ENCODE measurements around the gene GPR42. TPM values are rescaled to one million over a fixed set of nuclear protein-coding genes. Genes with fewer than 3 reads are reported as not detected.

Gene GPR42
- total and polyA plus RNA-seq, 2 of the 4 experiments (the other 2 are of a cell fraction) = not detected

DNA sequence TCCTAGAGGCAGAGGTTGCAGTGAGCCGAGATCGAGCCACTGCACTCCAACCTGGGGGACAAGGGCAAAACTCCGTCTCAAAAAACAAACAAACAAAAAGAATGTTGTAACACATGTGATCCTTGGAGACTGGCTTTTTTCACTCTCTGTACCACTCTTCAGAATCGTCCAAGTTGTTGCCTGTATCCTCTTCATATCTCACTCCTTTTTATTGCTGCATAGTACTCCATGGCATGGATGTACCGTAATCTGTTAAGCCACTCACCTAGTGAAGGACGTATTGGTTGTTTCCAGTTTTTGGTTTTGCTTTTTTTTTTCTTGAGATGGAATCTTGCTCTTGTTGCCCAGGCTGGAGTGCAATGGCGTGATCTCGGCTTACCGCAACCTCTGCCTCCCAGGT lies 48.9 kb upstream of the GPR42 start:
- Histone ChIP-seq H3K4me2 (ENCODE audit: low read depth, low read length) (no peak overlapping the region), H2AK5ac (ENCODE audit: low read depth, low read length) (no peak overlapping the region), H2BK20ac (ENCODE audit: low read depth, low read length) (no peak overlapping the region), H2AFZ (replicated peaks; ENCODE audit: low read length, poor library complexity) (no peak overlapping the region), H3K79me1 (ENCODE audit: low read depth in 1 of 2, low read length in 2 of 2) (no peaks in the 10 kb centered on the region), H3K9me1 (ENCODE audit: insufficient read depth, low read length) (0 out of 2 replicates have a peak, but pooled peaks cover 5% of the 10 kb centered on the region), H3K4me3 (ENCODE audit: insufficient read depth, low read depth, low read length) (no peak overlapping the region), H4K8ac (ENCODE audit: low read depth in 2 of 2, low read length in 2 of 2) (no peak overlapping the region), H4K91ac (ENCODE audit: insufficient read depth, low read depth, low read length) (no peak overlapping the region), H3K18ac (ENCODE audit: low read depth, low read length) (no peak overlapping the region), H3K56ac (ENCODE audit: extremely low read depth, insufficient read depth, low read length) (no peak overlapping the region), H3K27me3 (ENCODE audit: control insufficient read depth, insufficient read depth, low read length) (peaks cover 3% of the 10 kb centered on the region), H2BK5ac (ENCODE audit: low read depth, low read length, poor library complexity, severe bottlenecking) (no peak overlapping the region), H3K9ac (ENCODE audit: low read depth, low read length) (no peak overlapping the region), H3K27ac (ENCODE audit: insufficient read depth, low read length) (no peak overlapping the region), H3K4me1 (ENCODE audit: control insufficient read depth, insufficient read depth, low read length) (peaks cover 5% of the 10 kb centered on the region), H2AK9ac (replicated peaks; ENCODE audit: low read depth, low read length, poor library complexity) (no peak overlapping the region), H4K5ac (ENCODE audit: low read depth, low read length) (no peak overlapping the region), H3K36me3 (ENCODE audit: control insufficient read depth, insufficient read depth, low read length) (no peaks in the 10 kb centered on the region), H3K23ac (ENCODE audit: low read depth, low read length) (no peak overlapping the region), H3K14ac (replicated peaks; ENCODE audit: low read depth, low read length) (no peak overlapping the region), H2BK120ac (ENCODE audit: low read depth, low read length) (no peak overlapping the region), H2BK15ac (ENCODE audit: low read depth, low read length) (no peak overlapping the region), H3K4ac (ENCODE audit: low read depth, low read length) (no peak overlapping the region), H4K20me1 (ENCODE audit: insufficient read depth, low read length) (no peaks in the 10 kb centered on the region), H3K9me3 (ENCODE audit: control insufficient read depth, insufficient read depth, low read length) (peaks cover 4% of the 10 kb centered on the region)
- ATAC-seq (ENCODE audit: low read depth) (no peak), DNase-seq (no peak)
- BruUV-seq (replicated peaks) = no TSS peak
- ChIA-PET CTCF (no interaction called here), POLR2A (ENCODE audit: unreplicated experiment) (no interaction called here)
- intact Hi-C loops (cut with micrococcal nuclease) = no loop called here
- WGBS, 2 experiments (ENCODE audit: extremely low coverage in 2 of 2, insufficient read length in 1 of 2) = no CpG with 5 or more reads among the region's 9 CpGs
- dilution Hi-C loops (cut with HindIII; ENCODE audit: low sequenced_read_pairs, unreplicated experiment) = no loop called here
- TF ChIP-seq MXI1 (IDR thresholded peaks at IDR 0.05; ENCODE audit: borderline replicate concordance, low read depth, low read length) = no peak
- no peak for TF ChIP-seq CEBPB (IDR thresholded peaks at IDR 0.05; ENCODE audit: low read depth, low read length)
- no peak for TF ChIP-seq ELK1 (IDR thresholded peaks at IDR 0.05; ENCODE audit: borderline replicate concordance, low read depth, low read length)
- no peak for TF ChIP-seq RAD21 (IDR thresholded peaks at IDR 0.05; ENCODE audit: low read length)
- TF ChIP-seq RFX5 (IDR thresholded peaks at IDR 0.05; ENCODE audit: low read depth, low read length) = no peak
- TF ChIP-seq MAZ (IDR thresholded peaks at IDR 0.05; ENCODE audit: borderline replicate concordance, low read depth, low read length) = no peak
- no peak for TF ChIP-seq FOS (IDR thresholded peaks at IDR 0.05; ENCODE audit: low read depth, low read length)
- no peak for TF ChIP-seq CHD1 (IDR thresholded peaks at IDR 0.05; ENCODE audit: low read depth, low read length)
- no peak for TF ChIP-seq MAFK (IDR thresholded peaks at IDR 0.05; ENCODE audit: low read depth, low read length)
- no peak for TF ChIP-seq RCOR1 (IDR thresholded peaks at IDR 0.05; ENCODE audit: insufficient replicate concordance, low read length)
- TF ChIP-seq, protein P1, sequence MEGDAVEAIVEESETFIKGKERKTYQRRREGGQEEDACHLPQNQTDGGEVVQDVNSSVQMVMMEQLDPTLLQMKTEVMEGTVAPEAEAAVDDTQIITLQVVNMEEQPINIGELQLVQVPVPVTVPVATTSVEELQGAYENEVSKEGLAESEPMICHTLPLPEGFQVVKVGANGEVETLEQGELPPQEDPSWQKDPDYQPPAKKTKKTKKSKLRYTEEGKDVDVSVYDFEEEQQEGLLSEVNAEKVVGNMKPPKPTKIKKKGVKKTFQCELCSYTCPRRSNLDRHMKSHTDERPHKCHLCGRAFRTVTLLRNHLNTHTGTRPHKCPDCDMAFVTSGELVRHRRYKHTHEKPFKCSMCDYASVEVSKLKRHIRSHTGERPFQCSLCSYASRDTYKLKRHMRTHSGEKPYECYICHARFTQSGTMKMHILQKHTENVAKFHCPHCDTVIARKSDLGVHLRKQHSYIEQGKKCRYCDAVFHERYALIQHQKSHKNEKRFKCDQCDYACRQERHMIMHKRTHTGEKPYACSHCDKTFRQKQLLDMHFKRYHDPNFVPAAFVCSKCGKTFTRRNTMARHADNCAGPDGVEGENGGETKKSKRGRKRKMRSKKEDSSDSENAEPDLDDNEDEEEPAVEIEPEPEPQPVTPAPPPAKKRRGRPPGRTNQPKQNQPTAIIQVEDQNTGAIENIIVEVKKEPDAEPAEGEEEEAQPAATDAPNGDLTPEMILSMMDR (conservative IDR thresholded peaks at IDR 0.05; ENCODE audit: low read depth, low read length) = no peak
- TF ChIP-seq, protein P2, sequence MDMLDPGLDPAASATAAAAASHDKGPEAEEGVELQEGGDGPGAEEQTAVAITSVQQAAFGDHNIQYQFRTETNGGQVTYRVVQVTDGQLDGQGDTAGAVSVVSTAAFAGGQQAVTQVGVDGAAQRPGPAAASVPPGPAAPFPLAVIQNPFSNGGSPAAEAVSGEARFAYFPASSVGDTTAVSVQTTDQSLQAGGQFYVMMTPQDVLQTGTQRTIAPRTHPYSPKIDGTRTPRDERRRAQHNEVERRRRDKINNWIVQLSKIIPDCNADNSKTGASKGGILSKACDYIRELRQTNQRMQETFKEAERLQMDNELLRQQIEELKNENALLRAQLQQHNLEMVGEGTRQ (IDR thresholded peaks at IDR 0.05; ENCODE audit: low read depth, low read length) = no peak
- no peak for TF ChIP-seq BHLHE40 (IDR thresholded peaks at IDR 0.05; ENCODE audit: low read depth, low read length)
- no peak for TF ChIP-seq SMC3 (IDR thresholded peaks at IDR 0.05; ENCODE audit: low read depth, low read length)
- TF ChIP-seq NFE2L2 (IDR thresholded peaks at IDR 0.05; ENCODE audit: low read depth, low read length) = no peak
- TF ChIP-seq POLR2A (IDR thresholded peaks at IDR 0.05; ENCODE audit: low read depth, low read length) = no peak
- in situ Hi-C loops (cut with MboI; ENCODE audit: low sequenced_read_pairs) = no loop called here
